Neural progenitor cell (in vitro differentiated cells): ENCODE data around the gene TRAF1.

Experiments
- CTCF ChIP-seq: fragments of 200-600 bp; sonication (generic); IDR thresholded peaks from 2 replicates; pipeline ENCODE4 v1.5.1; 2017; ENCODE audit warnings: antibody characterized with exemption, mild to moderate bottlenecking
- EZH2 ChIP-seq: fragments of 200-600 bp; sonication (generic); IDR thresholded peaks from 2 replicates; pipeline ENCODE4 v1.6.1; 2017; ENCODE audit warnings: antibody characterized with exemption, mild to moderate bottlenecking, moderate library complexity
- EZH2phosphoT487 ChIP-seq: fragments of 200-600 bp; sonication (generic); IDR thresholded peaks from 2 replicates; pipeline ENCODE4 v1.6.1; 2017; ENCODE audit warnings: antibody characterized with exemption

GRCh38 chr9:120879446-120879845 lies 47.1 kb downstream of the TRAF1 start:
- TF ChIP-seq CTCF: no peak
- TF ChIP-seq EZH2: no peak
- TF ChIP-seq EZH2phosphoT487: no peak
